ENCODE measurements around the gene FAM89B.

The FAM89B gene

DNA sequence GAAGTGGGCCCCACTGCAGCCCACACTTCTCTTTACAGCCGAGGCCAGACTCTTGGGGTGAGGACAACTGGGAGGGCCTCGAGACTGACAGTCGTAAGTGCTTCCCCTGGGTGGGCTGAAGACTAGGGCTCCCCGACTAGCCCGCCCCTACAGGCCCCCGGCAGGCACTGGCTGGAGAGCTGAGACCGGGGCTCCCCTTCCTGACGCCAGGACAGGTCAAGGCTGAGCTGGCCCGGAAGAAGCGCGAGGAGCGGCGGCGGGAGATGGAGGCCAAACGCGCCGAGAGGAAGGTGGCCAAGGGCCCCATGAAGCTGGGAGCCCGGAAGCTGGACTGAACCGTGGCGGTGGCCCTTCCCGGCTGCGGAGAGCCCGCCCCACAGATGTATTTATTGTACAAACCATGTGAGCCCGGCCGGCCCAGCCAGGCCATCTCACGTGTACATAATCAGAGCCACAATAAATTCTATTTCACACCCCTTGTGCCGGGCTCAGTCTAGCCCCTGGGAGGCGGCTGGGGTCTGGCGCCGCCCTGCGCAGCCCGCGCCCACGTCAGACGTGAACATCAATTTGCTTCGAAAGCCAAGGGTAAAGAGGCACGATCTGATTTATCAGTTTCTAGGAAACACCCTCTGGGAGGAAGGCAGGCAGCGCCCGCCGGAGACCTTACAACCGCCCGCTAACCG lies 34.0 kb upstream of the FAM89B start:
- no peaks in the 10 kb centered on the region for H3K27me3 ChIP-seq (ENCODE audit: insufficient read depth, low read depth, severe bottlenecking)
- no peaks in the 10 kb centered on the region for H3K9me3 ChIP-seq (ENCODE audit: severe bottlenecking)
- no peak for DNase-seq
- H3K4me3 ChIP-seq (ENCODE audit: low read depth, low read length) = no peak overlapping the region
- peaks cover 43% of the 10 kb centered on the region for H3K36me3 ChIP-seq
- no peak for TF ChIP-seq CTCF (IDR thresholded peaks at IDR 0.05; ENCODE audit: low read depth, low read length)
- peak overlapping the region; percentile 77 for H3K27ac ChIP-seq

DNA sequence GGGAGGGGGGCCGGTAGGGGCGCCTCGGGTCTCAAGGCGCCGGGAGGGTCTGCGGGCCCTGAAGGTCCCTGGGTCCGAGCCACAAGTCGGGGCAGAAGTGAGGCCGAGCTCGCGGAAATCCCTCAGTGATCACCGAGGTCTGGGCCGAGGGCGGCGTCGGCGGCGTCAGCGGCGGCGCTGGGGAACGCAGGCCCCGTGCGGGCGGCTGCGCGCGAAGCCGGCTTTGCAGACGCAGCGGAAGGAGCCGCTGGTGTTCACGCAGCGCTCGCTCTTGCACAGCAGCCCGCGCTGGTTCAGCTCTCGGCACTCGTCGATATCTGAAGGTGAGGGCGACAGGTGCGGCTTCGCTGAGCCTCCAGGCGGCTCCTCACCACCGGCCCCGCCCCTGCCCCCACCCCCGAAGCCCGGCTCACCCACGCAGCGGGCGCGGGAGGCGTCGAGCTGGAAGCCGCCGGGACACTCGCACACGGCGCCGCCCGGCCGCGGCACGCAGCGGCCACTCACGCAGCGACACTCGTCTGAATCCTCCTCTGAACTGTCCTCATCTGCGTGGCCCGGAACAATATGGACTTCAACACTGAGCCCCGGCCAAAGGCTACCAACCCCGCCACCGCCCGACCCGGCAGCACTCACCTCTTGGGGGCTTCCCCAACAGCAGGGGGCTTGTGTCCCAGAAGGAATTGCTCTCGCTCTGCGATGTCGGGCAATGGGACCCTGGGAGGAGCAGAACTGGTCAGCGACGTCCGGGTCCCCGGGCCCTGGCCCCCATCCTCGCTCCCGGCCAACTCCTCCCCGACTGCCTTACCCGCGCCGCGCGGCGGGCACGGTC lies 33.2 kb upstream of the FAM89B start:
- peaks cover 39% of the 10 kb centered on the region for H3K36me3 ChIP-seq
- no peak overlapping the region for H3K4me3 ChIP-seq (ENCODE audit: low read depth, low read length)
- H3K27ac ChIP-seq = peak overlapping the region; percentile 77; the same call in 1 of the 2 replicates
- H3K9me3 ChIP-seq (ENCODE audit: severe bottlenecking) = no peaks in the 10 kb centered on the region
- DNase-seq = no peak
- H3K27me3 ChIP-seq (ENCODE audit: insufficient read depth, low read depth, severe bottlenecking) = no peaks in the 10 kb centered on the region
- TF ChIP-seq CTCF (IDR thresholded peaks at IDR 0.05; ENCODE audit: low read depth, low read length) = no peak

DNA sequence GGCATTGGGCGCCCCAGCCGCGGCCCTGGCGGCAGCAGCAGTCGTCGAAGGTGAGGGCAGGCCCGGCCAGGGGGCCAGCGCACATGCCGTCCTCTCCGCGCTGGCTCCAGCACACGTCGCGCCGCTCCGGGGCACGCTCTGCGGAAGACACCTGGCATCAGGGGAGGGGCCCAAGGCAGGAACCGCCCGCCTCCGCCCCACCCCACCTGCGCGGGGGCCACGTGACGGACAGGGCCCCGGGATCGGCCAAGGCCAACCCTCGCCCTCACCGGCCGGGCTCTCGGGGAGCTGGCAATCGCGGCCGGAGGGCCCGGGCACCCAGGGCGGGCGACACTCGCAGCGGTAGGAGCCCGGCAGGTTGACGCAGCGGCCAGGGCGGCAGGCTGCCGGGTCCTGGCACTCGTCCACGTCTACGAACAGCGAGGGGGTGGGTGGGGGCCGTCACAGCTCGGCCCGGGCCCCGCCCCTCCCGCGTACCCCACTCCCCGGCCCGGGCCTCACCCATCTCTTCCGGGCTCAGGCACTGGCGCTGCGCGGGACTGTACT lies 32.5 kb upstream of the FAM89B start:
- H3K27me3 ChIP-seq (ENCODE audit: insufficient read depth, low read depth, severe bottlenecking) = no peaks in the 10 kb centered on the region
- DNase-seq = no peak
- no peak for TF ChIP-seq CTCF (IDR thresholded peaks at IDR 0.05; ENCODE audit: low read depth, low read length)
- H3K9me3 ChIP-seq (ENCODE audit: severe bottlenecking) = no peaks in the 10 kb centered on the region
- no peak overlapping the region for H3K4me3 ChIP-seq (ENCODE audit: low read depth, low read length)
- no peak overlapping the region for H3K27ac ChIP-seq
- peaks cover 39% of the 10 kb centered on the region for H3K36me3 ChIP-seq

- Histone ChIP-seq H3K27ac (no peak overlapping the region), H3K9me3 (ENCODE audit: severe bottlenecking) (no peaks in the 10 kb centered on the region), H3K27me3 (ENCODE audit: insufficient read depth, low read depth, severe bottlenecking) (no peaks in the 10 kb centered on the region), H3K36me3 (peaks cover 35% of the 10 kb centered on the region), H3K4me3 (ENCODE audit: low read depth, low read length) (no peak overlapping the region)
- DNase-seq = peak; percentile 83
- peak; percentile 71 for TF ChIP-seq CTCF (IDR thresholded peaks at IDR 0.05; ENCODE audit: low read depth, low read length)
Observed at GRCh38 chr11:65540290-65541092, 31.8 kb upstream of the FAM89B start.

DNA sequence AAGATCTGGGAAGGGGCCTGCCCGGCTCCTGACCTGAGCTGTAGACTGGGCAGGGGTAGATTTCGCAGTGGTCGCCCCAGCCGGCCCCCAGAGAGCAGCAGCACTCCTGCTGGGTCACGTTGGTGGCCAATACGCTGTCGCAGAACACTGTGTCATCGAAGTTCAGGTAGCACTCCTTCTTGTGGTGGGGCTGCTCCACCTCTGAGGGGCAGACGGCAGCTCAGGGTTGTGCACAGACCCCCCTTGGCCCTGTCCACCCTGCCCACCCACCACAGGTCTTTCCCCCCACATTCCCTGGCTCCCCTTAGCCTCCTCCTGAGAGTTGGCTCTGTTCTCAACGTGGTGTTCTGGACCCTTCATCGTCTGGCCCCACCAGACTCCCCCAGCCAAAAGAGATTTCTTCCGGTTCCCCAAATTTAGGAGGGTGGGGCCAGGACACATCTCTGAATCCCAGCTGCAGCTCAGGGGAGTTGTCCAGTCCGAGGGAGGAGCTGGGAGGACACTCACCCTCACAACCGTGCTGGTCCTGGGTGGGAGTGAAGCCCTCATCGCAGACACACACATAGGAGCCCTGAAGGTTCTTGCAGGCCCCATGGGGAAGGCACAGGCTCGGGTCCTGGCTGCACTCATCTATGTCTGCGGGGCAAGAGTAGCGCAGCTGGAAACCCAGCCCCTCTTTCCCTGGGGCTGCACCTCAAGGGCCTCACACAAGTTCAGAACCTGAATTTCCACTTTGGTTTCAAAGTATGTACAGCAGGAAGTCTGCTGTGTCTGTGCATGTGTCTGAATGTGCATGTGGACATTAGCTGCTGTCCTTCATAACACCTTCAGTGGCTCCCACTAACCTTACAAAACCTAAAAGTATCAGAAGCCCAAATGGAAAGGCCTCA lies 31.0 kb upstream of the FAM89B start:
- H3K27me3 ChIP-seq (ENCODE audit: insufficient read depth, low read depth, severe bottlenecking) = no peaks in the 10 kb centered on the region
- DNase-seq = no peak
- no peak overlapping the region for H3K4me3 ChIP-seq (ENCODE audit: low read depth, low read length)
- peaks cover 27% of the 10 kb centered on the region for H3K36me3 ChIP-seq
- H3K9me3 ChIP-seq (ENCODE audit: severe bottlenecking) = no peaks in the 10 kb centered on the region
- no peak for TF ChIP-seq CTCF (IDR thresholded peaks at IDR 0.05; ENCODE audit: low read depth, low read length)
- H3K27ac ChIP-seq = no peak overlapping the region

All from WERI-Rb-1 (cell line).